ENCODE results near the gene ARHGEF3.

DNA sequence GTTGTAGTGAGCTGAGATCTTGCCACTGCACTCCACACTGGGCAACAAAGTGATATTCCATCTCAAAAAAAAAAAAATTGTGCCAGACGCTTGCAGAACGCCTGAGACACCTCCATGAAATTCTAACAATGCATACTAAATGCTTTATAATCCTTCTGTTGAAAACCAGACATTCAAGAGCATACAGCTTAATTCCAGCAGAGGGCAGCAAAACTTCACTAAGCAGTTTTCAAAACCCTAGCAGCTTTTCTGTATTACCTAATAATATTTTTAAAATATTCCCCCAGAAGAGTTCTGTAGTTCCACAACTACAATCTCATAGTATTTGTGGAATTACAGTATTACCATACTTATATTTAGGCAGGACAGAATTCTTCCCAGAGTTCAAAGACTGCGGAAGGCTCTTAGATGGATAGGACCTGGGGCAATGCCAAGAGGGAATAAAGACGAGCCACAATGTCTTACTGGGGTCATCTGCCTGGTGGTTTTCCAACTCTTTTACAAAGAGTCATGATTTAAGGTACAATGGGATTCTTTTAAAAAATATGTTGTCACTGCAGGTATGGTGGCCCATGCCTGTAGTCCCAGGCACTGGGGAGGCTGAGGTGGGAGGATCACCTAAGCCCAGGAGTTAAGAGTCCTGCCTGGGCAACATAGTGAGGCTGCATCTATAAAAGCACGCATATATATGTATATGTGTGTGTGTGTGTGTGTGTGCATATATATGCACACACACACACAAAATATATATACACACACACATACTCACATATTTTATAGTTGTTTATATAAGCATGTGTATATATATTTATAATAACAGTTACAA is 99.0 kb downstream of the ARHGEF3 start:
- TF ChIP-seq, protein P1, sequence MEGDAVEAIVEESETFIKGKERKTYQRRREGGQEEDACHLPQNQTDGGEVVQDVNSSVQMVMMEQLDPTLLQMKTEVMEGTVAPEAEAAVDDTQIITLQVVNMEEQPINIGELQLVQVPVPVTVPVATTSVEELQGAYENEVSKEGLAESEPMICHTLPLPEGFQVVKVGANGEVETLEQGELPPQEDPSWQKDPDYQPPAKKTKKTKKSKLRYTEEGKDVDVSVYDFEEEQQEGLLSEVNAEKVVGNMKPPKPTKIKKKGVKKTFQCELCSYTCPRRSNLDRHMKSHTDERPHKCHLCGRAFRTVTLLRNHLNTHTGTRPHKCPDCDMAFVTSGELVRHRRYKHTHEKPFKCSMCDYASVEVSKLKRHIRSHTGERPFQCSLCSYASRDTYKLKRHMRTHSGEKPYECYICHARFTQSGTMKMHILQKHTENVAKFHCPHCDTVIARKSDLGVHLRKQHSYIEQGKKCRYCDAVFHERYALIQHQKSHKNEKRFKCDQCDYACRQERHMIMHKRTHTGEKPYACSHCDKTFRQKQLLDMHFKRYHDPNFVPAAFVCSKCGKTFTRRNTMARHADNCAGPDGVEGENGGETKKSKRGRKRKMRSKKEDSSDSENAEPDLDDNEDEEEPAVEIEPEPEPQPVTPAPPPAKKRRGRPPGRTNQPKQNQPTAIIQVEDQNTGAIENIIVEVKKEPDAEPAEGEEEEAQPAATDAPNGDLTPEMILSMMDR (IDR thresholded peaks at IDR 0.05; ENCODE audit: poor library complexity) = peak; percentile 95
- no peak for TF ChIP-seq EZH2 (IDR thresholded peaks at IDR 0.05; ENCODE audit: borderline replicate concordance)
